Measurements from ENCODE around the gene RALGAPA1.
A peak's percentile ranks its signal among the peaks of the same experiment; 100 is the strongest.
"Not testable (repeated sequence)": the region's sequence is repeated elsewhere in the genome, so short reads cannot be mapped to it uniquely, and the experiment has no call there.

The RALGAPA1 gene

DNA sequence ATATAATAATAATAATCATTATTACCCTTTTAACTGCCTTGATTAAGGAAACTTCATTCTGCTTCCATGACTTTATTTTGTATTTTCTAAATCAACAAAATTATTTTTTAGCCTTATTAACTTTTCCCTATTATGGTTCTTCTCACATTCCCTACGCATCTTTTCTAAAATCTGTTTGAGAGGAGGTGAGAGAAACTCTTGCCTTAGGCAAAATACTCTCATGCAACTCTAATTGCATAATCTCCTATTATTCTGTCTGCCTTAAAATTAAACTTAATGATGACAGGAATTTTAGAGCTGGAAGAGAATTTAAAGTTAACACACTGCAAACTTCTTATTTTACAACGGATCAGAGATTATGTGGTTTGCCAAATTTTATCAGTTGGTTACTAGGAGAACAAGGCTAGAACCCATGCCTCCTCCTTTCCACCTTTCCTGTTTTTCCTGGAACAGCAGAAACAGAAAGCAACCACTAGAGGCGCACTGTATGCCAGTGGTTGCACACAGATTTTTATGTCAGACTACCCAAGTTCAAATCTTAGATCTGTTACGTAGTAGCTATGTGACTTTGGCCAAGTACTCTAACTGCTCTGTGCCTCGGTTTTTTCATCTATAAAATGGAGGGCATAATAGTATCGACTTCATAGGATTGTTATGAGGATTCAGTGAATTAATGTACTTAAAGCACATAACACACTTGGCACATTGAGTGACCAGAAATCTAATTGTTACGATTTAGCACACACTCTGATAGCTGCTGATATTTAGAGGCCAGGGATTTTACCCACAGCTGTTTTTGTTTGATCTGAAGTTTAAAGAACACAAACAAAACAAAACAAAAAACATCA lies 12.7 kb upstream of the RALGAPA1 start:
- no peak for DNase-seq

DNA sequence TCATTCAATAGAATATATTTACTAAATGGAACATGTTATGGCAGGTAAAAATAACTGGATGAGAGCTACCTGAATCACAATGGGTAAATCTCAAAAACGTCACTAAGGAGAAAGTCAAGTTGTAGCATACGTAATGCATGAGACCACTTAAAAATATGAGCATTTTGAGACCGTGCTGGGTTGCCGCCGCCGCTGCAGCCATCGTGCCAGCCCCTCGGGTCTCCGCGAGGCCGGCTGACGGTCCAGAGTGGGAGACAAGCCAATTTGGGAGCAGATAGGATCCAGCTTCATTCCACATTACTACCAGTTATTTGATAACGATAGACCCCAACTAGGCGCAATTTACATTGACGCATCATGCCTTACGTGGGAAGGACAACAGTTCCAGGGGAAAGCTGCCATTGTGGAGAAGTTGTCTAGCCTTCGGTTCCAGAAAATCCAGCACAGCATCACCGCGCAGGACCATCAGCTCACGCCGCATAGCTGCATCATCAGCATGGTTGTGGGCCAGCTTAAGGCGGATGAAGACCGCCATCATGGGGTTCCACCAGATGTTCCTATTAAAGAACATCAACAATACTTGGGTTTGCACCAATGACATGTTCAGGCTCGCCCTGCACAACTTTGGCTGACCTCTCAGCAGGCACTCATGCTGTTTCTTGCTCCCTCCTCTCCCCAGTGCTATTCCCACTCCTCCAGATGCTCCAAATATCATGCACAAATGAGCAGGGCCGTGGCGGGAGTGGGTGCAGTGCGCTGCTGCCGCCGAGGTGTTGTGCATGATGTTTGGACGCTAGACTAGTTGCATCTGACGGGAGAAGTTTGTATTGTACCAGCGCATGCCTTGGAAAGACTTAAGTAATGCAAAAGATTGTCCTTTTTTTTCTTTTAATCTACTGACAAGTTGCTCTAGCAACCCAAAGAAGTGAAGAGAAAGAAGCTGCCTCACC lies 10.8 kb upstream of the RALGAPA1 start:
- no peak for DNase-seq

DNA sequence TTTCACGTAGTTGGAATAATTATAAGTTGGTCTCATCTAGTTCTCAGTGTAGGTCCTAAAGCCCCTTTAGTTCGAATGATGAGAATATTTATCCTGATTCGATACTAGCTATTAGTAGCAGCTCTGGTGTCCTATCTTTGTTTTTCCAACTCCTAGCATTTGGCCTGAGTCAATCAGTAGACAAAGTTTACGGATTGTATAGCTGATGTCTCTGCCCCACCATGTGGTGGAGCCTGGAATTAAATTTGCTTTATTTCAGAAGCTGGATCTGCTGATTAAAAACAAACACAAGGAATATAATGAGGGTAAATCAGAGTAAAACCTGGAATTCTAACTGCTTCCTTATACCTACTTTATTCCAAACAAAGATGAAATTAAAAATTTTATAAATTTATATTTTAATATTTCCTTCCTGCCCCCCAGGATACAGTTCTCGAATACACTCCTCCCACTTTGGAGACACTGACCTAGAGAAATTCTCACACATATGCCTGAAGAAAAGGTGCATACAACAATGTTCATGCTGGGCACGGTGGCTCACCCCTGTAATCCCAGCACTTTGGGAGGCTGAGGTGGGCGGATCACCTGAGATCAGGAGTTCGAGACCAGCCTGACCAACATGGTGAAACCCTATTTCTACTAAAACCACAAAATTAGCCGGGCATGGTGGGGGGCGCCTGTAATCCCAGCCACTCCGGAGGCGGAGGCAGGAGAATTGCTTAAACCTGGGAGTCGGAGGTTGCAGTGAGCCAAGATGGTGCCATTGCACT lies 9.4 kb upstream of the RALGAPA1 start:
- DNase-seq, result no peak

DNA sequence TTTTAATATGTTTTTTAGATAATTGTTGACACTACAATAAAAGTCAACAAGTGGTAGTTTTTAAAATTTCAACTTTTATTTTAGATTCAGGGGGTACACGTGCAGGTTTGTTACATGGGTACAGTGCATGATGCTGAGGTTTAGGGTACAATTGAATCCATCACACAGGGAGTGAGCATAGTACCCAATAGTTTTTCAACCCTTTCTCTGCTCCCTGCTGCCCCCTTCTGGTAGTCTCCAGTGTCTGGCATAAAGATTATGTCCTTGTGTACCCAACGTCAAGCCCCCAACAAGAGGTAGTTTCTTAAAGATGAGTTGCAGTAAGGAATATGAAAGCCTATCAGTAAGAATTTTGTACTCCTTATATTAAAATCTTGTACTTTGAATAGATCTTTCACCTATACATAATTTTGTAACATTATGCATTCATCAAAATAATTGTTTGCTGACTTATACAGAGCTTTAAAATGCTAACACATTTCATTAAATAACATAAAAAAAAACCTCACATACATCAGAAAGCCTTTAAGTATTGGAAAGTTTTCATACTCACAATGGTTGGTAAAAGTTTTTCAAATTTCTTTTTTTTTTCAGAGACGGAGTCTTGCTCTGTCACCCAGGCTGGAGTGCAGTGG lies 5.4 kb upstream of the RALGAPA1 start:
- peak; percentile 34 to 66 (median 55) for DNase-seq

DNA sequence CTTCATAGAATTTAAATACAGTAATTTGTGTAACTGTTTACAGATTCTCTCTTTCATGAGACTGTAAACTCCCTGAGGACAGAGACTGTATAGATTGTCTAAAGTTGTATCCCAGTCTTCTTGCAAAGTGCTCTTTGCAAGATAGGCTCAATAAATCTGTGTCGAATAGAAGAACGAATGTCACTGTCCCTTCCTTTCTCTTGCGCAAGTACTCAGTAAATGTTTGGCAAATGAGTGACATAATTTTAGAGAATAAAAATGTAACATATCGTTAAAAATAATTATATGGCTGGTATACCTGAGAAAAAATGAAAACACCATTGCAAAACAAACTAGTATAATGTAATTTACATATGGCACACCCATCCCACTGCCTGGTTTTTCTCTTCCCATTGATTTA lies 1.9 kb upstream of the RALGAPA1 start:
- no peak for DNase-seq

DNA sequence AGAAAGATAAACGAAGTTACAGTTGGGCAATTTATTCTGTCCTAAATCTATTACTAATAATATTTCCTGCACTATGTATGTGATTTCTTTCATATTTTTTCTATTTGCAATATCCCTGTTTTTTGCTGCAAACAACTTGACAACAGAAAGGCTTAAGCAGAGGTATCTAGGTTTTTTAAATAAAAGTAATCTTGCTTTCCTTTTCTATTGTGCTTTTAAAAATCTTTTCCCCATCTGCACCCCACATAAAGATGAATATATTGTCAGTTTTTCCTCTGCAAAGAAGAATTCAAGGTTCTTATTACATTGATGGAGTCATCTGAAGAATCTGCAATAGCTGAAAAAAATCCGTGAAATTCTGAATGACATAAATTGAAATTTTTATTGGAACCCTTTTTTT lies 502 bp upstream of the RALGAPA1 start:
- no peak for DNase-seq

DNA sequence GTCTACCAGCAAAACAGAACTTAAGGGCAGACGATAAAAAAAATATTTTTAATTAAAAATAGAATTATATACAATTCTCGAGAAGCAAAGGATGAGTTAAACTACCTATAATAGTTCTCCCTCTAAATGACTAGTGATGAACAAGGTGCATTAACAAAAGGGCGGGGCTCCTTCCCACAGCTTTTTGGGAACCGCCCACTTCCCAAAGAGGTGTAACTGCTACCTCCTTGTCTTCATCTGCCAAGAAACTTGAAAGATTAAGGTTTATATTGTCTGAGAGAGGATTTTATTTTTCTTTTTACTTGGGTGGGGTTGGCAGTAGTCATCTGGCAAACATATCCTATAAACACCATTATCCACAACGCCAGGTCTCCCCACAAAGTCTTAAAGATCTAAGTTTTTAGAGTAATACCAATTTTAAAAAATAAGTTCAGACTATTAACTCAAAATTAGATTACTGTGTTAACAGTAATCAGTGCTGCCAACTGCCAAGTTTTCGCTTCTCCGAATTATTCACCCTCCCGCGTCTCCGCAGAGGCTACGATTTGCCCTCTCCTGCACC lies 938 bp downstream of the RALGAPA1 start:
- DNase-seq, result no peak

DNA sequence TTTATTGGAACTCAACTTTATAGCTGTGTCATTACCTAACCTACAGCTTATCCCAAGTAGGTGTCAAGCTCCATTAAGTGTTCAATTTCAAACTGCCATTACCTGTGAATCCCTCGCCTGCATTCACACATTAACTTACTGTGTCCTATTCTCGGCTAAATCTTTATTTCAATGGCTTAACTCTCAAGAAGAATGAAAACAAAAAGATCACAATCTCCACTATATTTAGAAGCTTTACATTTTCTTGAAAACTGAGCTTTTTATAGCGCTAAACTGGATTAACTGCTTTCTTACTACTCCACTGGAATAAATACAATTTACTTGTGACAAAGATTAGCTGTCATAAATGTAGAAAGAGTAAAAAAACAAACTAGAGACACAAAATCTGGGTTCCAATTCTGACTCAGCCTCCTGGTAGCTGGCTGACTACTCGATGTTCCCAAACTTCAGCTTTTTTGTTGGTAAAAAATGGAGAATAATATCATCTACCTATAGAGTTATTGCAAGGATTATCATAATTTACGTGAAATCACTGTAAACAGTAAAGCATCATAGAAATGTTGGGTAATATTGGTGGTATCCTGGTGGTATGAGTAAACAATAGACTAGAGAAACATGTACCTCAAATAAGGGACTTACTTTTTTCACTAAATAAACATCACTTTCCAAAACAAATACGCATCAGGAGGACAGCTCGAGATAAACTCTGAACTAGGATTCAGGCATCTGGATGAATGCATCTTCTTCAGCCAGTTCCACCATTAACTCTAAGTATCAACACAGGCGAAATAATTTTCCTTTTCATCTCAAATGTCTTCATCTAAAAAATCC lies 1.7 kb downstream of the RALGAPA1 start:
- no peak for DNase-seq

DNA sequence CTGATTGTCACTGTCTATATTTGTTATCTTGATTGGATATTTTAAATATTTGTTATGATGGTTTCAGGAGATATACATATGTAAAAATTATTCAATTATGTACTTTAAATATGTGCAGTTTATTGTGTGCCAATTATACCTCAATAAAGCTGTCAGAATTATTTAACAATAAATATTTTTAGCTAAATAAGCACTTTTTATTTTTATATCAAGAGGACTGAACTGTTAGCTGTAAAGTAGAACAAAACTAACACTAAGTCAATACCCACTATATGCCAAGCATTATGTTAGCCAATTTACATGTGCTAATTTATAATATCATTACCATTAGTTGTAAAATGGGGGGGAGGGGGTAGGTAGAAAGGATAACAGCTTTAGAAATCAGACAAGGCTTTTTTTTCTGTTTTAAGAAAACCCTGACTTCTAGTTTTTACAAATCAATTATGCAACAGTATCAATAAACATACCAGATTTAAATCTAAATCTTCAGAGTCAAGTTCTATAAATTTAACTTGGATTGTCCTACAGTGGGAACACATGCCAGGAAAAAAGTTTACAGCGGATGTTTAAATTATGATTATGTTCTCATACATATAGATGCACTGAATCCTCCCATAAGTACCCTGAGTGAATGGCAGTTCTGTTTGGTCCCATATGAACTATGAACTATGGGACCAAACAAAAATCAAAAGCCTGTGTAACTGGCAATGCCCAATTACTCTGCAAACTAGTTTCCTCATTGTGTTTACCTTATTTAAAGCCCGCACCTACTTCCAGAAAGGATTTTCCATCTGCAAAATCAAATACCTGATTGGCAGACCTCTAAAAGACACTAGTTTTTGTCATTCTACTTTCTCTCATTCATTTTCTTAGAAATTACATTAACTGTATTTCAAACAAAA lies 2.8 kb downstream of the RALGAPA1 start:
- DNase-seq, result no peak

DNA sequence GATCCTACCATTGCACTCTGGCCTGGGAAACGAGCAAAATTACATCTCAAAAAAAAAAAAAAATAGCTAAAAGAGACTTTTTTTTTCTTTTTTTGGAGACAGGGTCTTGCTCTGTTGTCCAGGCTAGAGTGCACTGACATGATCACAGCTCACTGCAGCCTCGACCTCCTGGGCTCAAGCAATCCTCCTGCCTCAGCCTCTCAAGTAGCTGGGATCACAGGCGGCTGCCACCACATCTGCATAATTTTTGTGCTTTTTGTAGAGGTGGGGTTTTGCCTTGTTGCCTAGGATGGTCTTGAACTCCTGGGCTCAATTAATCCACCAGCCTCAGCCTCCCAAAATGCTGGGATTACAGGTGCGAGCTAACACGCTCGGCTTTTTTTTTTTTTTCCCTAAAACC lies 11.3 kb downstream of the RALGAPA1 start:
- DNase-seq, result no peak

DNA sequence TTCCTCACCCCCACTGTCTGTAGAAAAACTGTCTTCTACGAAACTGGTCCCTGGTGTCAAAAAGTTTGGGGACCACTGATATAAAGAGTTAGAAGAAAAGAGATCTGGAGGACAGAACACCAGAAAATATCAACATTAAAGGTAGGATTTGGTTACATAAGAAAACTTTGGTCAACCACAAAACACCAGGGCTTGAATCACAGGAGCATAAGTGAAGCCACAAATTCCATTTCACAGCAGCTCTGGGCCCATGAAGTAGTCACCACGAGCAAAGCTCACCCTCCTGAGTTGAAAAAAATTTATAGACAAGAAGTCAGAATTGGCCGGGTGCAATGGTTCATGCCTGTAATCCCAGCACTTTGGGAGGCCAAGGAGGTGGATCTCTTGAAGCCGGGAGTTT lies 19.4 kb downstream of the RALGAPA1 start:
- no peak for DNase-seq

DNA sequence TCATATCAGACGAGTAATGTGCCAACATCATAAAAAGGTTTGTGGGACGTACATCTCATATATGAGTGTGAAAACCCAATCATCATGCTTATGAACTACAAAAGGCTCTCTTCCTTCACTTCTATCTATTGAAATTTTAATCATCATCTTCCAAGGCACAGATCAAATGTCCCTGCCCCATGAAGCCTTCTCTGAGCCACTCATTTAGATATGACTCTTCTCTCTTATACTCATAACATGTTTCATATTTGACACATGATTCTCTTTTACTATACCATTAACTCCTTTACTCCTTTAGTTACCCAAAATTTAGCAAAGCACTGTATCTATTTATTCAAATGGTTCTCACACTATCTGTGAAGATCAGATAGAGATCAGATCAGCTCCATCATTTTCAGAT lies 22.2 kb downstream of the RALGAPA1 start:
- no peak for DNase-seq

DNA sequence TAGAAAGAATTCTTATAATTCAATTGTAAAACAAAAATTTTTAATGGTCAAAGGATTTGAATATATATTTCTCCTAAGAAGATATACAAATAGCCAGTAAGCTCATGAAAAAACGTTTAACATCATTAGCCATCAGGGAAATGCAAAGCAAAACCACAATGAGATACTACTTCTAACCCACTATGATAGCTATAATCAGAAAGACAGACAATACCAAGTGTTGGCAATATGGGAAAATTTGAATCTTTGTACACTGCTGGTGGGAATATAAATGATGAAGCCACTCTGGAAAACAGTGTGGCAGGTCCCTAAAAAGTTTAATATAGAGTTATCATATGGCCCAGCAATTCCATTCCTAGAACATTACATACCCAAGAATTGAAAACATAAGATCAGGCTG lies 25.4 kb downstream of the RALGAPA1 start:
- DNase-seq, result no peak

DNA sequence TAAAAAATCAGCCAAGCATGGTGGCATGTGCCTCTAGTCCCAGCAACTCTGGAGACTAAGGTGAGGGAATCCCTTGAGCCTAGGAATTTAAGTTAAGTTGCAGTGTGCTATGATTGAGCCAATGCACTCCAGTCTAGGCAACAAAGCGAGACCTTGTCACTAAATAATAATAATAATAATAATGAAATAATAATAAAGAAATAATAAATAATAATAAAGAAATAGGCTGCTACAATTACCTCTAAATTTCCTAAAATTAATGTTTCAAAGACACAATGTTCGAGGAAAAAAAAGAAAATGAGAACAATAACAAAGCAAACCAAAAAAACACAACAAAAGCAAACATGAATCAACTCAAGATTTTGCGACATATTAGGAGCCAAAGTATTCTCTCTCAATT lies 29.7 kb downstream of the RALGAPA1 start:
- no peak for DNase-seq

DNA sequence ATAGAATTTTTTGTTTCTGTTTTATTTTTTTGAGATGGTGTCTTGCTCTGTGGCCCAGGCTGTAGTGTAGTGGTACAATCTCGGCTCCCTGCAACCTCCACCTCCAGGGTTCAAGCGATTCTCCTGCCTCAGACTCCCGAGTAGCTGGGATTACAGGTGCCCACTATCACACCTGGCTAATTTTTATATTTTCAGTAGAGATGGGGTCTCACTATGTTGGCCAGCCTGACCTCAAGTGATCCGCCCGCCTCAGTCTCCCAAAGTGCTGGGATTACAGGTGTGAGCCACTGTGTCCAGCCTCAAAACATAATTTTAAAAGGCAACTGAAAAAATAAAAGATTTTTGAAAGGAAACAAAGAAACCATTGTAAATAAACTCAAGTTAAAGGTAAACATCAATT lies 31.5 kb downstream of the RALGAPA1 start:
- not testable (repeated sequence) for DNase-seq

DNA sequence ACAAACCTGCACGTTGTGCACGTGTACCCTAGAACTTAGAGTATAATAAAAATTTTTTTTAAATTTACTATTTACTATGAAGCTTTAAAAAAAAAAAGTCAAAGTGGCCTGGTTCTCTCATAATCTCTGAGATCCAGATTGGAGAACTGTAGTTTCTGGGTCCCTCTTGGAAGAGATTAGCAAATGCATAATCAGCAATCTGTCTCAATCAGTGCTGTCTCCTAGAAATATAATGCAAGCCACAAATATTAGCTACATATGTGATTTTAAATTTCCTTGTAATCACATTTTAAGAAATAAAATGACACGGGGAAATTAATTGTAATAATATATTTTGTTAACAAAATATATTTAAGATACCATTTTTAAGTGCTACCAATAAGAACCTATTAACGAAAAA lies 32.3 kb downstream of the RALGAPA1 start:
- no peak for DNase-seq

DNA sequence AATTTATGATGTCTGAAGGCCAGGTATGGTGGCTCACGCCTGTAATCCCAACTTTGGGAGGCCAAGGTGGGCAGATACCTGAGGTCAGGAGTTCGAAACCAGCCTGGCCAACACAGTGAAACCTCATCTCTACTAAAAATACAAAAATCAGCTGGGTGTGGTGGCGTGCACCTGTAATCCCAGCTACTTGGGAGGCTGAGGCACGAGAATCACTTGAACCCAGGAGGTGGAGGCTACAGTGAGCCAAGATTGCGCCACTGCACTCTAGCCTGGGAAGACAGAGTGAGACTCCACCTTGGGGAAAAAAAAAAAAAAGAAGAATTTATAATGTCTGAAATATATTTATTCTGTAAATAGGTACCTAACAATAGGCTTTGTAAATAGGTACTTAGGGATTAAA lies 33.0 kb downstream of the RALGAPA1 start:
- not testable (repeated sequence) for DNase-seq

DNA sequence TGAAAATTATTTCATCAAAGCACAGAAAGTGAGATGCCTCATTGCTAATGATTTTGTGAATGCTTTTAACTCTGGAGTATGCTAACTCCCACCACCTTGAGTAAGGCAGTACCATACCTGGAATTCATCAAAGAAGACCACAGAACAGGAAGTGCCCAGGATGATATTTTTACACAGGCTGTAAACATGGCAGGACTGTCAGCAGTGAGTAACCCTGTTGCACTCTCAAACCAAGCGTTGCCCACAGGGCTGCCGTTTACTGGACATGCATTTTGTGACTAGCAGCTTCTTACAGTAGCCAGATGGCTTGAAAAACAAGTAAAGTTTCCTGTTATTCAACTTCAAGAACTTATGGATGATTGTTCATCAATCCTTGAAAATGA lies 42.4 kb downstream of the RALGAPA1 start:
- no peak for DNase-seq

DNA sequence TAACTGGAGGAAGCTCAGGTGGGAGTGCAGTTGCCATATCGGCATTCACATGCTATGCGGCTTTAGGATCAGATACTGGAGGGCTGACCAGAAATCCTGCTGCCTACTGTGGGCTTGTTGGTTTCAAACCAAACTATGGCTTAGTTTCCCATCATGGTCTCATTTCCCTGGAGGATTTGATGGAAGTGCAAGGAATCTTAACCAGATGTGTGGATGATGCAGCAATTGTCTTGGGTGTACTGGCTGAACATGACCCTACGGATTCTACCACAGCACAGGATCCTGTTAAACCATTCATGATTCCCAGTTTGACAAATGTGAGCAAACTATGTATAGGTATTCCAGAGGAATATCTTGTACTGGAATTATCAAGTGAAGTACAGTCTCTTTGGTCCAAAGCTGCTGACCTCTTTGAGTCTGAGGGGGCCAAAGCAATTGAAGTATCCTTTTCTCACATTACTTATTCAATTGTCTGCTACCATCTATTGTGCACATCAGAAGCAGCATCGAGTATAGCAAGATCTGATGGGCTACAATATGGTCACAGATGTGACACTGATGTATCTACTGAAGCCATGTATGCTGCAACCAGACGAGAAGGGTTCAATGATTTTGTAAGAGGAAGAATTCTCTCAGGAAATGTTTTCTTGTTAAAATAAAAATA lies 42.9 kb downstream of the RALGAPA1 start:
- no peak for DNase-seq

DNA sequence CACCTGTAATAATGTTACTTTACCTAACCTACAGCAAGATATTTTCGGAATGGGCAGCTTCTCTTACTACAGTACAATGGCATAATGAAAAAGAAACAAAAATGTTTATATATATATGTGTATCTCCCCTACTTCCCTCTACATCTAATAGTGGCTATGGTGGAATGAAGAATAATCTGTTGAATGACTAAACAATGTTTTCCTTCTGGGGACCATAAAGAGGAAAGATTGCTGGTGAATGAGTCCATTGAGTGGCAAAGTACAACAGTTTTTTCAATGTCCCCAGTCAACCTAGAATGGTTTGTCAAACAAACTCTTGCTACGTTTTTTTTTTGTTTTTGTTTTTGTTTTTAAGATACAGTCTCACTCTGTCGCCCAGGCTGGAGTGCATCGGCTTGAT lies 47.2 kb downstream of the RALGAPA1 start:
- DNase-seq, result no peak
